ENCODE results near the gene ZNF644. TPM values are rescaled to one million over a fixed set of nuclear protein-coding genes. Genes with fewer than 3 reads are reported as not detected.

Gene ZNF644
- total RNA-seq, 1 experiment from 2014 or later = 36.5 TPM

DNA sequence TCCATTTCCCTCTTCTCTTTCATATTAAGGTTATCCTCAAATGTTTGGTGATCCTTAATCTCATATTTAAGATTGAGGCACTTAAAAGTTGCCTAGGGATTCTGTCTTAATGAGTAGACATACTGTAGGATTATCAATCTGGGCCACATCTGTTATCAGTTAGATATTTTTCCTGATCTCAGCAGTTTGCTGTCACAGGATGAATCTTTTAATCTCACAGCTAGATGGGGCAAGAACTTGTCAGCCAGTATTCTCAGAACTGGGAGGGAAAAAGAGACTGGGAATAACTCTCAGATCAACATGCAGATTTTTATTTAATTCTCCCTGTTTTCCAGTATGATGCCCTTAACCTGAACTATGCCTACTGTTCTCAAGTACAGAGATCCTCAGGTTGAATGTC, 14.0 kb downstream of the ZNF644 start:
- ChIA-PET CTCF (no interaction called here), POLR2A (ENCODE audit: unreplicated experiment) (no interaction called here)

DNA sequence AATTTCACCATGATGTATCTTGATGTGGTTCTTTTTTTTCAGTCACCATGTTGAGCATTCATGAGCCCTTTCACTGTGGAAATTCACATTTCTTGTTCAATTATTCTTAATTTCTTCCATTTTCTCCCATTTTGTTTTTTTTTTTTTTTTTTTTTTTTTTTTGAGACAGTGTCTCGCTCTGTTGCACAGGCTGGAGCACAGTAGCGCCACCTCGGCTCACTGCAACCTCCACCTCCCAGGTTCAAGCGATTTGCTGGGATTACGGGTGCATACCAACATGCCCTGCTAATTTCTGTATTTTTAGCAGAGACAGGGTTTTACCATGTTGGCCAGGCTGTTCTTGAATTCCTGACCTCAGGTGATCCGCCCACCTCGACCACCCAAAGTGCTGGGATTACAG, 14.7 kb downstream of the ZNF644 start:
- Histone ChIP-seq H3K4me3 (no peak overlapping the region), H3K4me1 (replicated peaks; ENCODE audit: insufficient read depth) (no peaks in the 10 kb centered on the region), H3K9me2 (ENCODE audit: insufficient read depth) (no peaks in the 10 kb centered on the region), H4K20me1 (ENCODE audit: insufficient read depth) (peaks cover 81% of the 10 kb centered on the region), H3K36me3 (ENCODE audit: low read depth) (peaks cover 29% of the 10 kb centered on the region), H3K4me2 (no peak overlapping the region), H3K79me2 (ENCODE audit: low read depth) (peaks cover 98% of the 10 kb centered on the region), H3K27me3 (ENCODE audit: insufficient read depth, low read depth) (no peaks in the 10 kb centered on the region), H3K9me3 (ENCODE audit: insufficient read depth, low read depth) (peaks cover 3% of the 10 kb centered on the region; the same call in 1 of the 2 replicates), H3F3A (ENCODE audit: insufficient read depth, low read depth) (peaks cover 8% of the 10 kb centered on the region), H3K27ac (no peak overlapping the region), H2AFZ (no peak overlapping the region)
- ChIA-PET CTCF (no interaction called here), POLR2A (ENCODE audit: unreplicated experiment) (no interaction called here)
- DNase-seq = peak in 1 of 2 experiments; percentile 2
- TF ChIP-seq, protein P1, sequence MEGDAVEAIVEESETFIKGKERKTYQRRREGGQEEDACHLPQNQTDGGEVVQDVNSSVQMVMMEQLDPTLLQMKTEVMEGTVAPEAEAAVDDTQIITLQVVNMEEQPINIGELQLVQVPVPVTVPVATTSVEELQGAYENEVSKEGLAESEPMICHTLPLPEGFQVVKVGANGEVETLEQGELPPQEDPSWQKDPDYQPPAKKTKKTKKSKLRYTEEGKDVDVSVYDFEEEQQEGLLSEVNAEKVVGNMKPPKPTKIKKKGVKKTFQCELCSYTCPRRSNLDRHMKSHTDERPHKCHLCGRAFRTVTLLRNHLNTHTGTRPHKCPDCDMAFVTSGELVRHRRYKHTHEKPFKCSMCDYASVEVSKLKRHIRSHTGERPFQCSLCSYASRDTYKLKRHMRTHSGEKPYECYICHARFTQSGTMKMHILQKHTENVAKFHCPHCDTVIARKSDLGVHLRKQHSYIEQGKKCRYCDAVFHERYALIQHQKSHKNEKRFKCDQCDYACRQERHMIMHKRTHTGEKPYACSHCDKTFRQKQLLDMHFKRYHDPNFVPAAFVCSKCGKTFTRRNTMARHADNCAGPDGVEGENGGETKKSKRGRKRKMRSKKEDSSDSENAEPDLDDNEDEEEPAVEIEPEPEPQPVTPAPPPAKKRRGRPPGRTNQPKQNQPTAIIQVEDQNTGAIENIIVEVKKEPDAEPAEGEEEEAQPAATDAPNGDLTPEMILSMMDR (conservative IDR thresholded peaks at IDR 0.05) = no peak
- no peak for TF ChIP-seq EZH2 (IDR thresholded peaks at IDR 0.05; ENCODE audit: low read depth)
- no TSS peak for BruUV-seq (replicated peaks)
- intact Hi-C loops (cut with micrococcal nuclease; ENCODE audit: unreplicated experiment) = no loop called here

More for the DNA sequence above, 14.0 kb downstream of the ZNF644 start:
- no peaks in the 10 kb centered on the region for H3K27me3 ChIP-seq (ENCODE audit: insufficient read depth, low read depth)
- no peak overlapping the region for H2AFZ ChIP-seq
- peaks cover 82% of the 10 kb centered on the region for H4K20me1 ChIP-seq (ENCODE audit: insufficient read depth)
- BruUV-seq (replicated peaks) = no TSS peak
- H3K4me3 ChIP-seq = no peak overlapping the region
- H3K9me3 ChIP-seq (ENCODE audit: insufficient read depth, low read depth) = peaks cover 3% of the 10 kb centered on the region; the same call in 1 of the 2 replicates
- peak in 1 of 2 experiments; percentile 18 for DNase-seq
- H3K27ac ChIP-seq = no peak overlapping the region
- no peaks in the 10 kb centered on the region for H3K9me2 ChIP-seq (ENCODE audit: insufficient read depth)
- TF ChIP-seq, protein P1 (conservative IDR thresholded peaks at IDR 0.05) = no peak; the same call in 1 of the 2 replicates
- TF ChIP-seq EZH2 (IDR thresholded peaks at IDR 0.05; ENCODE audit: low read depth) = no peak
- peaks cover 29% of the 10 kb centered on the region for H3K36me3 ChIP-seq (ENCODE audit: low read depth)
- H3K4me1 ChIP-seq (replicated peaks; ENCODE audit: insufficient read depth) = no peaks in the 10 kb centered on the region
- H3F3A ChIP-seq (ENCODE audit: insufficient read depth, low read depth) = peaks cover 8% of the 10 kb centered on the region
- intact Hi-C loops (cut with micrococcal nuclease; ENCODE audit: unreplicated experiment) = no loop called here
- no peak overlapping the region for H3K4me2 ChIP-seq
- peaks cover 98% of the 10 kb centered on the region for H3K79me2 ChIP-seq (ENCODE audit: low read depth)

DNA sequence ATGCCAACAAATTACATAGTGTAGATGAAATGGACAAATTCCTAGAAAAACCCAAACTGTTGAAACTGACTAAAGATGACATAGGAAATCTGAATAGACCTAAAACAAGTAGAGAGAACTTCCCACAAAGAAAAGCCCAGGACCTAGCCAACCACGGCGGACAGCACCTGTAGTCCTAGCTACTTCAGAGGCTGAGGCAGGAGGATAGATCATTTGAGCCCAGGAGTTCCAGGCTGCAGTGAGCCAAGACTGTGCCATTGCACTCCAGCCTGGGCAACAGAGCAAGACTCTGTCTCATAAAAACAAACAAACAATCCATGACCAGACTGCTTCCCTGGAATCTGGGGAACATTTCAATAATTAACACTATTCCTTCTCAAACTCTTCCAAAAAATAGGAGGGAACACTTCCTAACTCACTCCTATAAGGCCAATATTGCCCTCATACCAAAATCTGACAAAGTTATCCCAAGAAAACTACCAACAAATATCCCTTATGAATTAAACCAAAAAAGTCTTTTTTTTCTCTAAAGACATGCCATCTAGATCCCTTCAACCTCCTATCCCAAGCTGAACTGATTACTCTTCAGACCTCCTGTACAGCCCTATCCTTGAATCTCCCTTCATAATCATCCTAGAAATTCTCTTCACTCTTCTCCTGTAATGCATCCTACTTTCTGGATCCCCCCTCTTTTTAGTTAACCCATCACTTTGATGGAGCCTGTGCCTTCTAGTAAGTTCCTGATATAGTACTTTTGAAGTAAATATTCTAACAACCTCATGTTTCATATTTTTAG, 15.5 kb downstream of the ZNF644 start:
- Histone ChIP-seq H3K27ac (no peak overlapping the region), H3K36me3 (ENCODE audit: low read depth) (peaks cover 29% of the 10 kb centered on the region), H2AFZ (no peak overlapping the region), H3K27me3 (ENCODE audit: insufficient read depth, low read depth) (no peaks in the 10 kb centered on the region), H3K4me2 (no peak overlapping the region), H3F3A (ENCODE audit: insufficient read depth, low read depth) (peaks cover 8% of the 10 kb centered on the region), H4K20me1 (ENCODE audit: insufficient read depth) (peaks cover 80% of the 10 kb centered on the region), H3K79me2 (ENCODE audit: low read depth) (peaks cover 98% of the 10 kb centered on the region), H3K4me1 (replicated peaks; ENCODE audit: insufficient read depth) (no peaks in the 10 kb centered on the region), H3K9me2 (ENCODE audit: insufficient read depth) (no peaks in the 10 kb centered on the region), H3K9me3 (ENCODE audit: insufficient read depth, low read depth) (peaks cover 3% of the 10 kb centered on the region; the same call in 1 of the 2 replicates), H3K4me3 (no peak overlapping the region)
- TF ChIP-seq EZH2 (IDR thresholded peaks at IDR 0.05; ENCODE audit: low read depth) = no peak
- TF ChIP-seq, protein P1 (conservative IDR thresholded peaks at IDR 0.05) = no peak
- no TSS peak for BruUV-seq (replicated peaks)
- CTCF ChIA-PET = no interaction called here
- intact Hi-C loops (cut with micrococcal nuclease; ENCODE audit: unreplicated experiment) = no loop called here
- DNase-seq = peak in 1 of 2 experiments; percentile 17
- POLR2A ChIA-PET (ENCODE audit: unreplicated experiment) = no interaction called here
